B cell (primary cell): ENCODE measurements around the gene COL26A1. TPM values are rescaled to one million over a fixed set of nuclear protein-coding genes. Genes with fewer than 3 reads are reported as not detected.

Experiments used
- ATAC-seq: fragments of 200-7000 bp; cut with Tn5 transposase; one replicate; pipeline ENCODE4 v1.10.0; 2021; ENCODE audit warnings: low read depth, mild to moderate bottlenecking, moderate number of reproducible peaks, moderate library complexity
- CTCF ChIA-PET: fragments of 350-600 bp; sonication (Branson Sonifier 250); formaldehyde crosslinking; loops from one replicate; lab custom pipeline; 2021; ENCODE audit warnings: antibody characterized with exemption, inconsistent platforms; lab: Charles Lee
- POLR2A ChIA-PET: fragments of 350-600 bp; sonication (Branson Sonifier 250); formaldehyde crosslinking; loops from one replicate; lab custom pipeline; 2021; ENCODE audit warnings: antibody characterized with exemption; lab: Charles Lee
- DNase-seq: peaks from one replicate; pipeline ENCODE4 v3.0.0; 2013
- H2AFZ ChIP-seq: 2 replicates; pipeline ENCODE4 v1.6.1; 2012; ENCODE audit warnings: mild to moderate bottlenecking, low read depth, low read length; ENCODE audit not compliant: insufficient read depth, poor library complexity, severe bottlenecking
- H3K27ac ChIP-seq, 2 donors: 1 replicate in 1 of 2; 2 replicates in 1 of 2; pipeline ENCODE4 v1.5.1; 2012 to 2013; ENCODE audit warnings: low read length in 2 of 2, mild to moderate bottlenecking in 2 of 2, moderate library complexity in 1 of 2
- H3K27me3 ChIP-seq, 4 experiments: fragments of 200-600 bp in 1 of 4; sonication (generic) in 1 of 4; replicated peaks in 1 of 4; 1 replicate in 2 of 4; 2 replicates in 2 of 4; pipeline versions ENCODE4 v1.6.1 to v1.7.0; 2013 to 2016; ENCODE audit warnings: low read length in 3 of 4, mild to moderate bottlenecking in 2 of 4, mixed read lengths in 1 of 4, moderate library complexity in 1 of 4; ENCODE audit not compliant: insufficient read depth in 4 of 4, control insufficient read depth in 3 of 4; ENCODE audit errors: control extremely low read depth in 1 of 4
- H3K36me3 ChIP-seq, 2 experiments: replicated peaks in 1 of 2; 1 replicate in 1 of 2; 2 replicates in 1 of 2; pipeline versions ENCODE4 v1.6.1 to v1.7.1; 2013; ENCODE audit warnings: low read length in 1 of 2; ENCODE audit not compliant: insufficient read depth in 2 of 2, control insufficient read depth in 1 of 2; ENCODE audit errors: control extremely low read depth in 1 of 2, extremely low read depth in 1 of 2
- H3K4me1 ChIP-seq, 2 donors: fragments of 200-600 bp in 1 of 2; sonication (generic) in 1 of 2; 1 replicate in 1 of 2; 2 replicates in 1 of 2; pipeline versions ENCODE4 v1.5.1 to v1.6.1; 2013 to 2017; ENCODE audit warnings: low read length in 2 of 2; ENCODE audit not compliant: control insufficient read depth in 2 of 2, insufficient read depth in 2 of 2
- H3K4me2 ChIP-seq: replicated peaks from 2 replicates; pipeline ENCODE3; 2012; ENCODE audit warnings: mild to moderate bottlenecking, low read depth, low read length; ENCODE audit not compliant: poor library complexity, severe bottlenecking
- H3K4me3 ChIP-seq, 5 experiments: fragments of 200-600 bp in 1 of 5; sonication (generic) in 1 of 5; 1 replicate in 3 of 5; 2 replicates in 2 of 5; pipeline versions ENCODE4 v1.5.1 to v1.7.0; 2011 to 2016; ENCODE audit warnings: low read length in 4 of 5, mild to moderate bottlenecking in 4 of 5, low read depth in 2 of 5, control low read depth in 1 of 5, moderate library complexity in 1 of 5; ENCODE audit not compliant: insufficient read depth in 1 of 5; ENCODE audit errors: control extremely low read depth in 1 of 5, extremely low read depth in 1 of 5
- H3K79me2 ChIP-seq: fragments of 200-600 bp; sonication (generic); one replicate; pipeline ENCODE4 v1.6.0; 2016; ENCODE audit warnings: low read length; ENCODE audit not compliant: control insufficient read depth, insufficient read depth
- H3K9ac ChIP-seq: fragments of 200-600 bp; sonication (generic); 2 replicates; pipeline ENCODE4 v1.6.1; 2017; ENCODE audit warnings: mild to moderate bottlenecking, low read length, moderate library complexity
- H3K9me3 ChIP-seq, 3 donors: one replicate each; pipeline versions ENCODE4 v1.6.1 to v1.7.1; 2013; ENCODE audit warnings: low read length in 2 of 3; ENCODE audit not compliant: control insufficient read depth in 2 of 3, insufficient read depth in 1 of 3; ENCODE audit errors: control extremely low read depth in 1 of 3
- H4K20me1 ChIP-seq: 2 replicates; pipeline ENCODE4 v1.6.0; 2012; ENCODE audit warnings: mild to moderate bottlenecking, low read length; ENCODE audit not compliant: insufficient read depth, control insufficient read depth, poor library complexity, severe bottlenecking
- H3K27ac Mint-ChIP-seq: one replicate; pipeline ENCODE4 v1.8.0; 2021; ENCODE audit warnings: mixed read lengths
- H3K27me3 Mint-ChIP-seq: one replicate; pipeline ENCODE4 v1.8.0; 2021; ENCODE audit warnings: mixed read lengths
- H3K4me1 Mint-ChIP-seq: one replicate; pipeline ENCODE4 v1.8.0; 2021; ENCODE audit warnings: mixed read lengths
- H3K4me3 Mint-ChIP-seq: one replicate; pipeline ENCODE4 v1.8.0; 2021; ENCODE audit warnings: mixed read lengths
- H3K9me3 Mint-ChIP-seq: one replicate; pipeline ENCODE4 v1.8.0; 2022; ENCODE audit warnings: mixed read lengths; ENCODE audit not compliant: insufficient read depth
- EZH2 ChIP-seq: IDR thresholded peaks from 2 replicates; pipeline ENCODE4 v1.6.1; 2012; ENCODE audit warnings: borderline replicate concordance, low read depth, mild to moderate bottlenecking, moderate library complexity, low read length; ENCODE audit not compliant: insufficient read depth, poor library complexity, severe bottlenecking
- WGBS: methylation state at CpG from one replicate; pipeline ENCODE4 v1.1.5; 2013; ENCODE audit warnings: missing lambda C conversion rate; ENCODE audit not compliant: insufficient coverage; 5-methylcytosine and 5-hydroxymethylcytosine counted together
- intact Hi-C: fragments of 100-400 bp; cut with micrococcal nuclease; formaldehyde crosslinking; loops from one replicate; pipeline ENCODE4 v1.10.0; 2022
- polyA plus RNA-seq: library from polyadenylated mRNA; depleted of rRNA; stranded (reverse); fragments of >200 nt; gene quantifications from 2 replicates; pipeline ENCODE4 v1.2.3, GENCODE V29; 2012
- total RNA-seq, 2 donors: library from RNA; stranded (reverse); fragments of 120-200 nt in 1 of 2; gene quantifications; 1 replicate in 1 of 2; 2 replicates in 1 of 2; pipeline versions ENCODE4 v1.2.3 to v1.2.4, GENCODE V29; 2013 to 2022
- TF ChIP-seq, protein P1 (sequence below): fragments of 200-600 bp; IDR thresholded peaks from one replicate; pipeline ENCODE4 v1.8.0; 2022; ENCODE audit warnings: antibody characterized with exemption, mild to moderate bottlenecking

COL26A1 gene
- total and polyA plus RNA-seq, 2 donors (not counting 1 experiment from before 2014, with no cell fraction given): not detected

- DNase-seq: no peak
- CTCF ChIA-PET: interaction anchor here (0.6 to 3.3 kb wide), 26 partner anchors 10 to 388 kb away, joined by 3 to 83 read pairs (median 5); partner anchors contain the start of genes COL26A1 and IFT22
- peak overlapping the region; percentile 57 for H3K4me2 ChIP-seq
Observed at GRCh38 chr7:101411508-101411874, 48.8 kb downstream of the COL26A1 start.

DNA sequence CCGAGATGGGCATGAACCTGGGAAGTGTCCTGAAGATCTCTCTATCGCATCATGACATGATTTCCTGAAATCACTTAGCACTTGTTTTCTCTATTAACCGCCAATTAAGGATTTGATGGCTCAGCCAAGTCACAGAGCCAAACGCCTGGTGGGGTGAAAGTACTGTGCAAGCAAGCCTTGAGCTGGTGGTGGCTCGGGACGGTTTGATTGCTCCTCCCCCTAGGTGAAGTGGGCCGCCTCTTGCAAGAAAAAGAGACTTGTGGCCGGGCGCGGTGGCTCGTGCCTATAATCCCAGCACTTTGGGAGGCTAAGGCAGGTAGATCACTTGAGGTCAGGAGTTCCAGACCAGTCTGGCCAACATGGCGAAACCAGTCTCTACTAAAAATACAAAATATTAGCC is 50.3 kb downstream of the COL26A1 start:
- TF ChIP-seq, protein P1, sequence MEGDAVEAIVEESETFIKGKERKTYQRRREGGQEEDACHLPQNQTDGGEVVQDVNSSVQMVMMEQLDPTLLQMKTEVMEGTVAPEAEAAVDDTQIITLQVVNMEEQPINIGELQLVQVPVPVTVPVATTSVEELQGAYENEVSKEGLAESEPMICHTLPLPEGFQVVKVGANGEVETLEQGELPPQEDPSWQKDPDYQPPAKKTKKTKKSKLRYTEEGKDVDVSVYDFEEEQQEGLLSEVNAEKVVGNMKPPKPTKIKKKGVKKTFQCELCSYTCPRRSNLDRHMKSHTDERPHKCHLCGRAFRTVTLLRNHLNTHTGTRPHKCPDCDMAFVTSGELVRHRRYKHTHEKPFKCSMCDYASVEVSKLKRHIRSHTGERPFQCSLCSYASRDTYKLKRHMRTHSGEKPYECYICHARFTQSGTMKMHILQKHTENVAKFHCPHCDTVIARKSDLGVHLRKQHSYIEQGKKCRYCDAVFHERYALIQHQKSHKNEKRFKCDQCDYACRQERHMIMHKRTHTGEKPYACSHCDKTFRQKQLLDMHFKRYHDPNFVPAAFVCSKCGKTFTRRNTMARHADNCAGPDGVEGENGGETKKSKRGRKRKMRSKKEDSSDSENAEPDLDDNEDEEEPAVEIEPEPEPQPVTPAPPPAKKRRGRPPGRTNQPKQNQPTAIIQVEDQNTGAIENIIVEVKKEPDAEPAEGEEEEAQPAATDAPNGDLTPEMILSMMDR: no peak
- no peak for TF ChIP-seq EZH2
- no peak overlapping the region for H3K4me3 Mint-ChIP-seq

More at GRCh38 chr7:101411508-101411874, 48.8 kb downstream of the COL26A1 start:
- Histone ChIP-seq H3K4me1 (peaks cover 8 to 10% of the 10 kb centered on the region in 2 donors), H3K9me3 (peaks cover 2 to 20% (median 13%) of the 10 kb centered on the region in 3 donors), H3K4me3 (peak overlapping the region in 1 of 5 experiments; percentile 13), H4K20me1 (no peaks in the 10 kb centered on the region), H3K9ac (no peak overlapping the region), H3K79me2 (no peaks in the 10 kb centered on the region), H3K27me3 (peaks cover 0 to 11% (median 3%) of the 10 kb centered on the region in 4 experiments), H3K27ac (no peak overlapping the region), H2AFZ (peak overlapping the region; percentile 14), H3K36me3 (no peaks in the 10 kb centered on the region)
- H3K27ac Mint-ChIP-seq: no peak overlapping the region
- POLR2A ChIA-PET: no interaction called here
- WGBS: 12% methylated on average over 4 of the region's 4 CpGs
- H3K4me1 Mint-ChIP-seq: peaks cover 15% of the 10 kb centered on the region
- peak; percentile 65 for ATAC-seq
- H3K9me3 Mint-ChIP-seq: peaks cover 7% of the 10 kb centered on the region
- peaks cover 34% of the 10 kb centered on the region for H3K27me3 Mint-ChIP-seq
- H3K4me3 Mint-ChIP-seq: peak overlapping the region; percentile 53
- intact Hi-C loops: loop anchor here (1.0 kb wide), 1 partner anchor 47 kb away; no protein-coding TSS in a partner anchor
- no peak for TF ChIP-seq EZH2
- TF ChIP-seq, protein P1: peak; percentile 56

More for the DNA sequence above, 50.3 kb downstream of the COL26A1 start:
- Histone ChIP-seq H3K27ac (no peak overlapping the region), H3K9me3 (peaks cover 2 to 20% (median 13%) of the 10 kb centered on the region in 3 donors), H3K79me2 (no peaks in the 10 kb centered on the region), H3K4me3 (no peak overlapping the region), H4K20me1 (no peaks in the 10 kb centered on the region), H2AFZ (no peak overlapping the region), H3K9ac (no peak overlapping the region), H3K36me3 (no peaks in the 10 kb centered on the region), H3K4me2 (no peak overlapping the region), H3K27me3 (peaks cover 0 to 11% (median 3%) of the 10 kb centered on the region in 4 experiments), H3K4me1 (peaks cover 8 to 10% of the 10 kb centered on the region in 2 donors)
- intact Hi-C loops: no loop called here
- POLR2A ChIA-PET: interaction anchor here (0.6 kb wide), 1 partner anchor 26 kb away, joined by 4 read pairs; no protein-coding TSS in a partner anchor
- Mint-ChIP-seq H3K9me3 (peaks cover 7% of the 10 kb centered on the region), H3K4me1 (peaks cover 15% of the 10 kb centered on the region), H3K27me3 (peaks cover 28% of the 10 kb centered on the region), H3K27ac (no peak overlapping the region)
- 94% methylated on average over 6 of the region's 12 CpGs for WGBS
- CTCF ChIA-PET: interaction anchor here (0.9 to 2.7 kb wide), 4 partner anchors 9 to 122 kb away, joined by 3 to 14 read pairs (median 8); no protein-coding TSS in a partner anchor
- DNase-seq: no peak
- no peak for ATAC-seq
